Measurements from ENCODE around the gene ALOX12B.

DNA sequence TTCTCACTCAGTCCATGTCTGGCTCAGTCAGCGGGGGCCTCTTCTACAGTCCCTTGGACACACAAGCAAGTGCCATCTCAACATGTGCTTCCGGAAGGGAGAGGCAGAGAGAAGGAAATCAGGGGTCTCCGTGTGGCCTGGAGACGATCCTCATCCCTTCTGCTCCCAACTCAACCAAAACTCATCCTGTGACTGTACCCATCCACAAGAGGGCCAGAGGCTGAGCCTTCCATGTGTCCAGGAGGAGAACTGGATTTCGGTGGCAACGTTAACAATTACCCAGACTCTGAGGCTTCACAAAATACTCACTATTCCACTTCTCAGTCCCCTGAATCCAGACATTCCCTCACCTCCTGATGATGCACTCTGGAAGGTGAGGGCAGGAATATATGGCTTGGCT lies 7.8 kb upstream of the ALOX12B start:
- TF ChIP-seq, protein P1, sequence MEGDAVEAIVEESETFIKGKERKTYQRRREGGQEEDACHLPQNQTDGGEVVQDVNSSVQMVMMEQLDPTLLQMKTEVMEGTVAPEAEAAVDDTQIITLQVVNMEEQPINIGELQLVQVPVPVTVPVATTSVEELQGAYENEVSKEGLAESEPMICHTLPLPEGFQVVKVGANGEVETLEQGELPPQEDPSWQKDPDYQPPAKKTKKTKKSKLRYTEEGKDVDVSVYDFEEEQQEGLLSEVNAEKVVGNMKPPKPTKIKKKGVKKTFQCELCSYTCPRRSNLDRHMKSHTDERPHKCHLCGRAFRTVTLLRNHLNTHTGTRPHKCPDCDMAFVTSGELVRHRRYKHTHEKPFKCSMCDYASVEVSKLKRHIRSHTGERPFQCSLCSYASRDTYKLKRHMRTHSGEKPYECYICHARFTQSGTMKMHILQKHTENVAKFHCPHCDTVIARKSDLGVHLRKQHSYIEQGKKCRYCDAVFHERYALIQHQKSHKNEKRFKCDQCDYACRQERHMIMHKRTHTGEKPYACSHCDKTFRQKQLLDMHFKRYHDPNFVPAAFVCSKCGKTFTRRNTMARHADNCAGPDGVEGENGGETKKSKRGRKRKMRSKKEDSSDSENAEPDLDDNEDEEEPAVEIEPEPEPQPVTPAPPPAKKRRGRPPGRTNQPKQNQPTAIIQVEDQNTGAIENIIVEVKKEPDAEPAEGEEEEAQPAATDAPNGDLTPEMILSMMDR (IDR thresholded peaks at IDR 0.05): no peak
- no peak for TF ChIP-seq POLR2A (IDR thresholded peaks at IDR 0.05)
- no peak for TF ChIP-seq EP300 (IDR thresholded peaks at IDR 0.05; ENCODE audit: low read depth)

All from transverse colon (tissue), 3 donors.